ENCODE results near the gene AKNAD1. TPM values are rescaled to one million over a fixed set of nuclear protein-coding genes. Genes with fewer than 3 reads are reported as not detected.

AKNAD1 gene
- total and polyA plus RNA-seq, 2 experiments from 2014 or later = not detected

GRCh38 chr1:108780937-108781574 lies 75.8 kb downstream of the AKNAD1 start:
- Histone ChIP-seq H3K36me3 (ENCODE audit: low read depth) (peaks cover 70% of the 10 kb centered on the region), H3K4me3 (no peak overlapping the region), H4K20me1 (ENCODE audit: insufficient read depth) (0 out of 2 replicates have a peak, but pooled peaks cover 3% of the 10 kb centered on the region), H3F3A (ENCODE audit: insufficient read depth) (no peaks in the 10 kb centered on the region), H3K4me2 (ENCODE audit: unreplicated experiment) (no peak overlapping the region), H3K27me3 (replicated peaks; ENCODE audit: insufficient read depth) (no peaks in the 10 kb centered on the region), H2AFZ (no peak overlapping the region), H3K9me2 (ENCODE audit: insufficient read depth) (no peaks in the 10 kb centered on the region), H3K9ac (no peak overlapping the region), H3K9me3 (ENCODE audit: low read depth) (peaks cover 3% of the 10 kb centered on the region), H3K27ac (no peak overlapping the region), H3K4me1 (ENCODE audit: insufficient read depth) (no peaks in the 10 kb centered on the region), H3K79me2 (ENCODE audit: insufficient read depth) (no peaks in the 10 kb centered on the region)
- in situ Hi-C loops (cut with MboI) = no loop called here
- TF ChIP-seq EZH2 (IDR thresholded peaks at IDR 0.05; ENCODE audit: insufficient read depth, poor library complexity, severe bottlenecking) (no peak), EZH2phosphoT487 (IDR thresholded peaks at IDR 0.05; ENCODE audit: insufficient read depth, low read depth) (no peak)
- no peak for DNase-seq
- WGBS, 2 experiments (ENCODE audit: low coverage in 1 of 2, low lambda C conversion rate in 2 of 2, missing lambda C conversion rate in 2 of 2) = 98 to 100% methylated on average over 3 of the region's 3 CpGs

- Histone ChIP-seq H3K4me1 (ENCODE audit: insufficient read depth) (no peaks in the 10 kb centered on the region), H3K9ac (no peak overlapping the region), H4K20me1 (ENCODE audit: insufficient read depth) (0 out of 2 replicates have a peak, but pooled peaks cover 3% of the 10 kb centered on the region), H3K36me3 (ENCODE audit: low read depth) (peaks cover 70% of the 10 kb centered on the region), H3K4me3 (no peak overlapping the region), H2AFZ (no peak overlapping the region), H3F3A (ENCODE audit: insufficient read depth) (no peaks in the 10 kb centered on the region), H3K9me2 (ENCODE audit: insufficient read depth) (no peaks in the 10 kb centered on the region), H3K79me2 (ENCODE audit: insufficient read depth) (no peaks in the 10 kb centered on the region), H3K9me3 (ENCODE audit: low read depth) (no peaks in the 10 kb centered on the region), H3K4me2 (ENCODE audit: unreplicated experiment) (no peak overlapping the region), H3K27ac (no peak overlapping the region), H3K27me3 (replicated peaks; ENCODE audit: insufficient read depth) (no peaks in the 10 kb centered on the region)
- TF ChIP-seq EZH2 (IDR thresholded peaks at IDR 0.05; ENCODE audit: insufficient read depth, poor library complexity, severe bottlenecking) (no peak), EZH2phosphoT487 (IDR thresholded peaks at IDR 0.05; ENCODE audit: insufficient read depth, low read depth) (no peak)
- in situ Hi-C loops (cut with MboI) = no loop called here
- no peak for DNase-seq
These were observed 77.4 kb downstream of the AKNAD1 start for GRCh38 chr1:108779455-108779854.

GRCh38 chr1:108777839-108778238 lies 79.1 kb downstream of the AKNAD1 start:
- no peak overlapping the region for H3K9ac ChIP-seq
- H3K27me3 ChIP-seq (replicated peaks; ENCODE audit: insufficient read depth) = no peaks in the 10 kb centered on the region
- 0 out of 2 replicates have a peak, but pooled peaks cover 3% of the 10 kb centered on the region for H4K20me1 ChIP-seq (ENCODE audit: insufficient read depth)
- no peak overlapping the region for H3K4me2 ChIP-seq (ENCODE audit: unreplicated experiment)
- H3K79me2 ChIP-seq (ENCODE audit: insufficient read depth) = 0 out of 2 replicates have a peak, but pooled peaks cover 6% of the 10 kb centered on the region
- no peak overlapping the region for H2AFZ ChIP-seq
- DNase-seq = no peak
- TF ChIP-seq EZH2phosphoT487 (IDR thresholded peaks at IDR 0.05; ENCODE audit: insufficient read depth, low read depth) = no peak
- TF ChIP-seq EZH2 (IDR thresholded peaks at IDR 0.05; ENCODE audit: insufficient read depth, poor library complexity, severe bottlenecking) = no peak
- H3K4me1 ChIP-seq (ENCODE audit: insufficient read depth) = no peaks in the 10 kb centered on the region
- no peak overlapping the region for H3K4me3 ChIP-seq
- no peak overlapping the region for H3K27ac ChIP-seq
- H3F3A ChIP-seq (ENCODE audit: insufficient read depth) = no peaks in the 10 kb centered on the region
- H3K36me3 ChIP-seq (ENCODE audit: low read depth) = peaks cover 74% of the 10 kb centered on the region
- in situ Hi-C loops (cut with MboI) = no loop called here
- no peaks in the 10 kb centered on the region for H3K9me3 ChIP-seq (ENCODE audit: low read depth)
- H3K9me2 ChIP-seq (ENCODE audit: insufficient read depth) = no peaks in the 10 kb centered on the region

- 71 to 79% methylated on average over 3 of the region's 3 CpGs for WGBS, 2 experiments (ENCODE audit: low coverage in 1 of 2, low lambda C conversion rate in 2 of 2, missing lambda C conversion rate in 2 of 2)
- in situ Hi-C loops (cut with MboI) = no loop called here
- no peak overlapping the region for H2AFZ ChIP-seq
- TF ChIP-seq EZH2phosphoT487 (IDR thresholded peaks at IDR 0.05; ENCODE audit: insufficient read depth, low read depth) (no peak), EZH2 (IDR thresholded peaks at IDR 0.05; ENCODE audit: insufficient read depth, poor library complexity, severe bottlenecking) (no peak)
- no peaks in the 10 kb centered on the region for H3K9me3 ChIP-seq (ENCODE audit: low read depth)
- no peaks in the 10 kb centered on the region for H3K27me3 ChIP-seq (replicated peaks; ENCODE audit: insufficient read depth)
- H3F3A ChIP-seq (ENCODE audit: insufficient read depth) = 0 out of 2 replicates have a peak, but pooled peaks cover 4% of the 10 kb centered on the region
- no peaks in the 10 kb centered on the region for H3K9me2 ChIP-seq (ENCODE audit: insufficient read depth)
- H3K4me2 ChIP-seq (ENCODE audit: unreplicated experiment) = no peak overlapping the region
- H3K9ac ChIP-seq = no peak overlapping the region
- no peaks in the 10 kb centered on the region for H3K4me1 ChIP-seq (ENCODE audit: insufficient read depth)
- no peaks in the 10 kb centered on the region for H4K20me1 ChIP-seq (ENCODE audit: insufficient read depth)
- no peak for DNase-seq
- no peak overlapping the region for H3K27ac ChIP-seq
- peaks cover 22% of the 10 kb centered on the region for H3K36me3 ChIP-seq (ENCODE audit: low read depth)
- H3K4me3 ChIP-seq = no peak overlapping the region
- H3K79me2 ChIP-seq (ENCODE audit: insufficient read depth) = peaks cover 52% of the 10 kb centered on the region
These were observed 89.2 kb downstream of the AKNAD1 start for GRCh38 chr1:108767708-108768107.

GRCh38 chr1:108767115-108767514 lies 89.8 kb downstream of the AKNAD1 start:
- Histone ChIP-seq H3K9ac (no peak overlapping the region), H3K79me2 (ENCODE audit: insufficient read depth) (peaks cover 53% of the 10 kb centered on the region), H4K20me1 (ENCODE audit: insufficient read depth) (no peaks in the 10 kb centered on the region), H3K27ac (no peak overlapping the region), H3K4me1 (ENCODE audit: insufficient read depth) (no peaks in the 10 kb centered on the region), H3K4me2 (ENCODE audit: unreplicated experiment) (no peak overlapping the region), H2AFZ (no peak overlapping the region), H3F3A (ENCODE audit: insufficient read depth) (0 out of 2 replicates have a peak, but pooled peaks cover 4% of the 10 kb centered on the region), H3K36me3 (ENCODE audit: low read depth) (peaks cover 24% of the 10 kb centered on the region), H3K27me3 (replicated peaks; ENCODE audit: insufficient read depth) (no peaks in the 10 kb centered on the region), H3K9me2 (ENCODE audit: insufficient read depth) (no peaks in the 10 kb centered on the region), H3K4me3 (no peak overlapping the region), H3K9me3 (ENCODE audit: low read depth) (no peaks in the 10 kb centered on the region)
- in situ Hi-C loops (cut with MboI) = no loop called here
- WGBS, 2 experiments (ENCODE audit: low coverage in 1 of 2, low lambda C conversion rate in 2 of 2, missing lambda C conversion rate in 2 of 2) = 25 to 44% methylated on average over 1 of the region's 1 CpG
- no peak for TF ChIP-seq EZH2phosphoT487 (IDR thresholded peaks at IDR 0.05; ENCODE audit: insufficient read depth, low read depth)
- TF ChIP-seq EZH2 (IDR thresholded peaks at IDR 0.05; ENCODE audit: insufficient read depth, poor library complexity, severe bottlenecking) = no peak
- DNase-seq = no peak

Other genes with a start within 250 kb of the AKNAD1 start
- 2.4 and 7.2 TPM in 2 replicates for gene HENMT1, start 196.0 kb downstream of the AKNAD1 start, total RNA-seq (2014; rRNA removed; shearing (Covaris generic))
- 6.3 and 7.6 TPM in 2 replicates for gene HENMT1, start 196.0 kb downstream of the AKNAD1 start, polyA plus RNA-seq (2016; fragmentation: Nextera tagmentation; extraction: Ambion mirVana)
- gene PRPF38B, start 164.8 kb downstream of the AKNAD1 start, total RNA-seq (2014; rRNA removed; shearing (Covaris generic)) = 9.7 and 10.9 TPM in 2 replicates
- gene PRPF38B, start 164.8 kb downstream of the AKNAD1 start, polyA plus RNA-seq (2016; fragmentation: Nextera tagmentation; extraction: Ambion mirVana) = 21.3 and 25.6 TPM in 2 replicates
- gene FNDC7, start 144.2 kb downstream of the AKNAD1 start, total RNA-seq (2014; rRNA removed; shearing (Covaris generic)) = not detected in 2 replicates
- not detected in 2 replicates for gene FNDC7, start 144.2 kb downstream of the AKNAD1 start, polyA plus RNA-seq (2016; fragmentation: Nextera tagmentation; extraction: Ambion mirVana)
- gene STXBP3, start 110.4 kb downstream of the AKNAD1 start, total RNA-seq (2014; rRNA removed; shearing (Covaris generic)) = 26.8 and 42.3 TPM in 2 replicates
- gene STXBP3, start 110.4 kb downstream of the AKNAD1 start, polyA plus RNA-seq (2016; fragmentation: Nextera tagmentation; extraction: Ambion mirVana) = 43.7 and 46.4 TPM in 2 replicates
- 18.2 and 19.6 TPM in 2 replicates for gene GPSM2, start 19.9 kb upstream of the AKNAD1 start, total RNA-seq (2014; rRNA removed; shearing (Covaris generic))
- 13.6 and 15.5 TPM in 2 replicates for gene GPSM2, start 19.9 kb upstream of the AKNAD1 start, polyA plus RNA-seq (2016; fragmentation: Nextera tagmentation; extraction: Ambion mirVana)
- 35.3 and 58.0 TPM in 2 replicates for gene CLCC1, start 106.4 kb upstream of the AKNAD1 start, total RNA-seq (2014; rRNA removed; shearing (Covaris generic))
- 34.9 and 36.8 TPM in 2 replicates for gene CLCC1, start 106.4 kb upstream of the AKNAD1 start, polyA plus RNA-seq (2016; fragmentation: Nextera tagmentation; extraction: Ambion mirVana)
- 17.9 and 19.0 TPM in 2 replicates for gene WDR47, start 185.0 kb upstream of the AKNAD1 start, total RNA-seq (2014; rRNA removed; shearing (Covaris generic))
- gene WDR47, start 185.0 kb upstream of the AKNAD1 start, polyA plus RNA-seq (2016; fragmentation: Nextera tagmentation; extraction: Ambion mirVana) = 12.2 and 15.5 TPM in 2 replicates
- 166 and 197 TPM in 2 replicates for gene TAF13, start 218.9 kb upstream of the AKNAD1 start, total RNA-seq (2014; rRNA removed; shearing (Covaris generic))
- gene TAF13, start 218.9 kb upstream of the AKNAD1 start, polyA plus RNA-seq (2016; fragmentation: Nextera tagmentation; extraction: Ambion mirVana) = 93.2 and 97.9 TPM in 2 replicates
- 35.6 and 39.6 TPM in 2 replicates for gene TMEM167B, start 233.7 kb upstream of the AKNAD1 start, total RNA-seq (2014; rRNA removed; shearing (Covaris generic))
- 27.7 and 29.0 TPM in 2 replicates for gene TMEM167B, start 233.7 kb upstream of the AKNAD1 start, polyA plus RNA-seq (2016; fragmentation: Nextera tagmentation; extraction: Ambion mirVana)

All from GM23248 (cell line).